ENCODE data around the gene ATP5PO.

DNA sequence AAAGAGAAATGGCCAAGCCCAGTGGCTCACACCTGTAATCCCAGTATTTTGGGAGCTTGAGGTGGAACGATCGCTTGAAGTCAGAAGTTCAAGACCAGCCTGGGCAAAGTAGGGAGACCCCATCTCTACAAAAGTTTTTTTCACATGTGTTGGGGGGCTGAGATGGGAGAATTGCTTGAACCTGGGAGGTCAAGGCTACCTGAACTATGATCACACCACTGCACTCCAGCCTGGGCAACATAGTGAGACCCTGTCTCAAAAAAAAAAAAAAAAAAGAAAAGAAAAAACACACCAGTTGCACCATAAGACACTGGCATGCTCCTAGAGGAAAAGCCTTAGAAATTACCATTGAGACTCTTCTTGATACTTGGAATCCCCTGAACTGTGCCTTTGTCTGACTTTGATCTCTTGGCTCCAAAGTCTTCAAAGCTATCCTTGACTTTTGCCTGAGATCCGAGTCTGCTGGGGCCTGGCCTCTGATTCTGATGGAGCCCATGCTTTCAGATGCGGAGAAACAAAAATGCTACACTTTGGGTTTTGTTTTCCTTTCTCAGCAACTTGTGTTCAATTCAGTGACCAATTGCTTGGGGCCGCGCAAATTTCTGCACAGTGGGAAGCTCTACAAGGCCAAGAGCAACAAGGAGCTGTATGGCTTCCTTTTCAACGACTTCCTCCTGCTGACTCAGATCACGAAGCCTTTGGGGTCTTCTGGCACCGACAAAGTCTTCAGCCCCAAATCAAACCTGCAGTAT is 33.7 kb downstream of the ATP5PO start:
- TF ChIP-seq, protein P1, sequence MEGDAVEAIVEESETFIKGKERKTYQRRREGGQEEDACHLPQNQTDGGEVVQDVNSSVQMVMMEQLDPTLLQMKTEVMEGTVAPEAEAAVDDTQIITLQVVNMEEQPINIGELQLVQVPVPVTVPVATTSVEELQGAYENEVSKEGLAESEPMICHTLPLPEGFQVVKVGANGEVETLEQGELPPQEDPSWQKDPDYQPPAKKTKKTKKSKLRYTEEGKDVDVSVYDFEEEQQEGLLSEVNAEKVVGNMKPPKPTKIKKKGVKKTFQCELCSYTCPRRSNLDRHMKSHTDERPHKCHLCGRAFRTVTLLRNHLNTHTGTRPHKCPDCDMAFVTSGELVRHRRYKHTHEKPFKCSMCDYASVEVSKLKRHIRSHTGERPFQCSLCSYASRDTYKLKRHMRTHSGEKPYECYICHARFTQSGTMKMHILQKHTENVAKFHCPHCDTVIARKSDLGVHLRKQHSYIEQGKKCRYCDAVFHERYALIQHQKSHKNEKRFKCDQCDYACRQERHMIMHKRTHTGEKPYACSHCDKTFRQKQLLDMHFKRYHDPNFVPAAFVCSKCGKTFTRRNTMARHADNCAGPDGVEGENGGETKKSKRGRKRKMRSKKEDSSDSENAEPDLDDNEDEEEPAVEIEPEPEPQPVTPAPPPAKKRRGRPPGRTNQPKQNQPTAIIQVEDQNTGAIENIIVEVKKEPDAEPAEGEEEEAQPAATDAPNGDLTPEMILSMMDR (IDR thresholded peaks at IDR 0.05) = no peak
- TF ChIP-seq POLR2A (IDR thresholded peaks at IDR 0.05) = no peak
